Middle frontal gyrus (tissue), 1 donor: ENCODE data around the gene PLEKHM2.

Experiments
- DNase-seq: peaks from one replicate; pipeline ENCODE4 v3.0.0-alpha.2; 2015; ENCODE audit warnings: low spot score; ENCODE audit errors: extremely low spot score

The PLEKHM2 gene

GRCh38 chr1:15723631-15724246 lies 39.6 kb downstream of the PLEKHM2 start:
- DNase-seq = no peak

- DNase-seq = no peak
These were observed 41.1 kb downstream of the PLEKHM2 start for GRCh38 chr1:15724949-15725880.

DNA sequence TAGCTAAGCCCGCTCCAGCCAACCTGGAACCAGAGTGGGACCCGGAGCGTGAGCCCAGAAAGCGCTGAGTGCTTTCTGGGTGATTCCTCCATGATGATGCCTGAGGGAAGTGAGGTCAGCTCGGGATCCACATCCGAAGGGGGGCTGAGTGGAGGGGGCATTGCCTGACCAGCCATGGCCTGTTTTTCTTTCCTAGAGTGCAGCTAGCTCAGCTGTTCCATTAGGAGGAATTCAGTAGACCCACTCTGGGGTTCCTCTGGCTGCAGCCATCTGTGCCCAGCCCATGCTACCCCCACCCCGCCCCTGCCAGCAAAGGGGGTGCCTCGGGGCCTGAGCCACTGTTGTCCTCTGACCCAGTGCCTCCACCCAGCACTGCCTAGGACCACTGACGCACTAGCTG lies 42.4 kb downstream of the PLEKHM2 start:
- no peak for DNase-seq

DNA sequence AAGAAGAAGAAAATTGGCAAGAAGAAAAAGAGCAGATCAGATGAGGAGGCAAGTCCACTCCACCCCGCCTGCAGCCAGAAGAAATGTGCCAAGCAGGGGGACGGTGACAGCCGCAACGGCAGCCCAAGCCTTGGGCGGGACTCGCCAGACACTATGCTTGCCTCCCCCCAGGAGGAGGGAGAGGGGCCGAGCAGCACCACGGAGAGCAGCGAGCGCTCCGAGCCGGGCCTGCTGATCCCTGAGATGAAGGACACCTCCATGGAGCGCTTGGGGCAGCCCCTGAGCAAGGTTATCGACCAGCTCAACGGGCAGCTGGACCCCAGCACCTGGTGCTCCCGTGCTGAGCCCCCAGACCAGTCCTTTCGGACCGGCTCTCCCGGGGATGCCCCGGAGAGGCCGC lies 42.9 kb downstream of the PLEKHM2 start:
- no peak for DNase-seq

- no peak for DNase-seq
These were observed 43.3 kb downstream of the PLEKHM2 start for GRCh38 chr1:15727424-15727823.

- DNase-seq = no peak
These were observed 43.9 kb downstream of the PLEKHM2 start for GRCh38 chr1:15727866-15728534.

DNA sequence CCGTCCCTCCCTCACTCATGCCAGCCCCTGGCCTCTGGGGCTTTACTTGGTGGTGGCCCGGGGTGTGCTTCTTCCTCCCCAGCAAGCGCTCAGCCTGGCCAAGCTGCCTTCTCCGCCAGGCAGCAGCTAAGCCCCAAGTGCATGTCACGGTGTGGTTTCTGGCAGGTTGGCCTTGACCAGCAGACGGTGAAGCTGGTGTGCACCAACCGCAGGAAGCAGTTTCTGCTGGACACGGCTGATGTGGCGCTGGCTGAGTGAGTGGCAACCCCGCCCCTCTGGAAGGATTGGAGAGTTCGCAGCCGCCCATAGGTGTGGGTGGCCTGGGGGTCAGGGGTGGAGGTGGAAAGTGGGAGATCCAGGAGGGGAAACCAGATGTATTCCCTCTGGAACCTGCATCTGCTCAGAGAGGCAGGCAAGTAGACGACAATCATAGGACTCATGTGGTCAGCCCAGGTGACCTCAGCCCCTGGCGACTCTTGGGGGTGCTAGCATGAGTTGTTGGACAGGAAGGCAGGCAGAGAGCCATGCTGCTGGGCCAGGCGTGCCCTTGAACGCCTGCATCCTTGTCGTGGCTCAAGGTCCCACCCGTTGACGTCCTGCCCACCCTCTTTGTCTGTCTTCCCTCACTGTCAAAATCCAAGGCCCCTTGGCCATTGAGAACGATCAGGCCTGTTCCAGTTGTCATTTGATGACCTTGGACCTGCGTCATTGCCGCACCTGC lies 45.0 kb downstream of the PLEKHM2 start:
- no peak for DNase-seq

DNA sequence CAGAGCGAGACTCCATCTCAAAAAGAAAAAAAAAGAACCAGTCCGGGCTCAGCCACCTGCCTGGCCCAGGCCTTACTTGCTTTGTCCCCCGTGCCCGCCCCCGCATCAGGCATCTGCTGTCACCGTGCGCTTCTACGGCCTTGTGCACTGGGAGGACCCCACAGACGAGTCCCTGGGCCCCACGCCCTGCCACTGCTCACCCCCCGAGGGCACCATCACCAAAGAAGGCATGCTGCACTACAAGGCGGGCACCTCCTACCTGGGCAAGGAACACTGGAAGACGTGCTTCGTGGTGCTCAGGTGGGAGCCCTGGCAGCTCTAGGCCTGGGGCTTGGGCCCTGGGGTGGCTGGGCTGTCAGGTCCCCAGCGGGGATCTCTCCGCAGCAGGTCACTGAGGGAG lies 46.3 kb downstream of the PLEKHM2 start:
- DNase-seq = no peak

DNA sequence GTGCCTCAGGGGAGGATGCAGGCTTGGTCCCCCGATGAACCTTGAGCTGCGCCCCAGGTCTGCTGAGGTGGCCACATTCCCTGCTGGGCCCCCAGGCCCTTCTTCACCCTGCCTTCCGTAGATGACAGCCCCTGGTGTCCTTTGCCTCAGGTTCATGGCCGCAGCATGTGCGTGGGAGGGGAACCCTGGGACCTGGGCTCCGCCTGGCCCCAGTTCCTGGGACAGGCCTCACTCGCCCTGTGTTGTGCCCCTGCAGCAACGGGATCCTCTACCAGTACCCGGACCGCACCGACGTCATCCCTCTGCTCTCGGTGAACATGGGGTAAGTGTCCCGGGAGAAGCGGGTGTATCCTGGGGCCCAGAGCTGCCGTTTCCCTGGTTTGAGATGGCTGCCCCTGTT lies 46.8 kb downstream of the PLEKHM2 start:
- no peak for DNase-seq

DNA sequence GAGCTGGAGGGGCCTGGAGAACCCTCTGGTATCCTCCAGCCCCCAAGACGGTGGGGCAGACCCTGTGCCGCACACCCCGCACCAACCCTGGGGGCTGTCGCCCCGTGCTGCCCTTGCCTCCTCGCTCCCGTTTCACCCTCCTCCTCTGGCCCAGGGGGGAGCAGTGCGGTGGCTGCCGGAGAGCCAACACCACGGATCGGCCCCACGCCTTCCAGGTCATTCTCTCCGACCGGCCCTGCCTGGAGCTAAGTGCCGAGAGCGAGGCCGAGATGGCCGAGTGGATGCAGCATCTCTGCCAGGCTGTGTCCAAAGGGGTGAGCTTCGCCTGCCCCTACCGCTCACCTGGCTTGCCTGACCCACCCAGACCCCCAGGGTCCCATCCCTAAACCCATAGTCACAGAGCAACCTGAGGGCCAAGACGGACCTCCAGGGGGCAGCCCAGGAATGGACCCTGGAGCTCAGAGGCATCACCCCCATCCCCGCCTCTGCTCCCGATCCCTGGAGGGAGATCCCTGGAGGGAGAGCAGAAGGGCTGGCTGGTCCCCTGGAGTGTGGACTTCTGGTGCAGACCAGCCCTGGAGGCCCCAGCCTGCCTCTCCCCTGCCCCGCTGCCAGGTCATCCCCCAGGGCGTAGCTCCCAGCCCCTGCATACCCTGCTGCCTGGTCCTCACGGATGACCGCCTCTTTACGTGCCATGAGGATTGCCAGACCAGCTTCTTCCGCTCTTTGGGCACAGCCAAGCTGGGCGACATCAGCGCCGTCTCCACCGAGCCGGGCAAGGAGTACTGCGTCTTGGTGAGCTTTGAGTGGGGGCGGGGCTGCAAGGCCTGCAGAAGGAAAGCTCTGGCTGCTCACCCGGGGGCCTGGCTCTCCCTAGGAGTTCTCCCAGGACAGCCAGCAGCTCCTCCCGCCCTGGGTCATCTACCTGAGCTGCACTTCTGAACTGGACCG lies 47.9 kb downstream of the PLEKHM2 start:
- DNase-seq = no peak

DNA sequence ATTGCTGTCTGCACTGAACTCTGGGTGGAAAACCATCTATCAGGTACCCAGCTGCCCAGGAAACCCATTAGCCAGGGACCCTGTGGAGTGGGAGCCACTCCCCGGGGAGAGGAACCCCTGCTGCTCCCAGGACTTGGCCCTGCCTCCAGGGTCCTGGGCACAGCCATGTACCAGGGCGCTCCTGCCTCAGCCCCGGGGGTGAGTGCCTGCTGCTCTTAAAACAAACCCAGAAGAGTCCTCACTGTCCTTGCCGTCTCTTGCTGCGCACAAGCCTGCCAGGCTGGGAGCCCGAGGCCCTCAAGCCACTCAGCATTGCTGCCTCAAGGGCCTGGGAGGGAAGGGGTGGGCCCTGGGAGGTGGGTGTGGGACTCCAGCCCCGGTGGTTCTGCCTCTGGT lies 48.6 kb downstream of the PLEKHM2 start:
- no peak for DNase-seq

DNA sequence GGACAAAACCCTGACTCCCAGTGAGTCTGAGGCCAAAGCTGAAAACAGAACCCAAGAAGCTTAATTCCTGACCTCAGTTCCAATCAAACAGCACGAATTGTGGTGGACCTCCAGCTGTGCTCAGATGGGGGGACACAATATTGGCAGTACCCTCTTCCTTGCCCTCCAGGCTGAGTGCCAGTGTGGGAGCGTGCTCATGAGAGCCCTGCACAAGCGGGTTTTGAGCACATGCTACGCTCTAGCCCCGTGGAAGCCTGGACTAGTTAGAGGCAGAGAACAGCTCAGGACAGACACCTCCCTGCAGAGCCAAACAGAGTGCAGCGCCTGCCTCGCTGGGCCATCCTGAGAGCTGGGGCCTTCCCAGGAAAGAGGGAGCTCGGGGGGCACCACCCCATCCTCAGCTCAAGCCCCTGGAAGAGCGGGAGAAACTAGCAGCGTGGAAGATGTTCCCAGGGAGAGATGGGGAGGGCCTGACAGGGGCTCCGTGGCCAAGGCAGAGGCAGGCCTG lies 49.2 kb downstream of the PLEKHM2 start:
- DNase-seq = no peak

DNA sequence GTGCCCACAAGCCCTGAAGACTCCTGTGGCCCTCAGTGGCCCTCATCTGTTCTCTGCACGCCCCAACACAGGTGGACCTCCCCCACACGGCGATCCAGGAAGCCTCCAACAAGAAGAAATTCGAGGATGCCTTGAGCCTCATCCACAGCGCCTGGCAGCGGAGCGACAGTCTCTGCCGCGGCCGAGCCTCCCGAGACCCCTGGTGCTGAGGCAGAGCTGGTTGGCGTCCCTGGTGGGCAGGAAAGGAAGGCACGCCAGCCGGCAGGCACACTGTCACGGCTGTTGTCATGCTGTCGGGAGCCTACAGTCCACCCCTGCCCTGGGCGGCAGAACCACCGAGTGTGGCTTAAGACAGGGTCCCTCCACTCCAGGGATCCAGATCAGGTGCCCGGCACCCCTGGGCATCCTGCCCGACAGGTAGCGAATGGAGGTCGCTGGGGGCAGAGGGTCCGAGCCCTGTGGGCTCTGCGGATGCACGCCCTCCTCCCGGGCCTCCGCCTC lies 49.7 kb downstream of the PLEKHM2 start:
- no peak for DNase-seq

GRCh38 chr1:15734296-15734695 lies 50.2 kb downstream of the PLEKHM2 start:
- no peak for DNase-seq

GRCh38 chr1:15734901-15735300 lies 50.8 kb downstream of the PLEKHM2 start:
- DNase-seq = no peak

GRCh38 chr1:15735304-15736037 lies 51.4 kb downstream of the PLEKHM2 start:
- DNase-seq = no peak

GRCh38 chr1:15736038-15736891 lies 52.1 kb downstream of the PLEKHM2 start, which contains the start of gene SLC25A34:
Gene SLC25A34 (plus strand): TSS chr1:15736258. CDS start chr1:15736486, 228 bp downstream.
- no peak for DNase-seq

DNA sequence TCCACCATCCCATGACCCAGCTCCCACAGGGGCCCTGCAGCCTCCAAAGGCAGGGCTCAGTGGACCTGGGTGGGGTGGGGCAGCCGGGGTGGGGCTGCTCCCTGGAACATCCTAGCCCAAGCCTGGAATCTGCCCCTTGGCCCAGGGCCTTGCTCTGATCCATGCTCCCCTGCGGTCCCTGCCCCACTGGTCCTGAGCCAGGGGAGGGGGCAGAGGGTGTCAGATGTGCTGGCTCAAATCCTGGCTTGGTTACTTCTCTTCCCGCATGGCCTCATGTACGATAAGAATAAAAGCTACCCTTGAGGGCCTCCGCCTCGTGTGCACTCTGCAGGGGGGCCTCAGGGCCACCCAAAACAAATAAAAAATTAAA lies 52.8 kb downstream of the PLEKHM2 start:
- DNase-seq = no peak
